ENCODE data around the gene FASN.

Gene FASN

GRCh38 chr17:82114872-82115271 is 16.8 kb upstream of the FASN start:
- no peak overlapping the region for H2AFZ ChIP-seq (ENCODE audit: low read depth, low read length, severe bottlenecking)
- no peaks in the 10 kb centered on the region for H3F3A ChIP-seq (ENCODE audit: insufficient read depth)
- H3K79me2 ChIP-seq (ENCODE audit: insufficient read depth, low read length) = no peaks in the 10 kb centered on the region
- TF ChIP-seq EZH2phosphoT487 (conservative IDR thresholded peaks at IDR 0.05; ENCODE audit: low read length) (no peak), CTCF (IDR thresholded peaks at IDR 0.05; ENCODE audit: insufficient read depth, low read length, poor library complexity, severe bottlenecking) (no peak)
- no peak overlapping the region for H3K27ac ChIP-seq (ENCODE audit: low read depth, low read length)
- H3K27me3 ChIP-seq (ENCODE audit: low read length) = no peaks in the 10 kb centered on the region
- no peaks in the 10 kb centered on the region for H3K36me3 ChIP-seq (ENCODE audit: low read length)
- H4K20me1 ChIP-seq (ENCODE audit: low read depth, low read length) = no peaks in the 10 kb centered on the region
- H3K4me3 ChIP-seq (ENCODE audit: insufficient read depth, low read length, poor library complexity, severe bottlenecking) = no peak overlapping the region
- H3K9me2 ChIP-seq (replicated peaks; ENCODE audit: insufficient read depth, low read length) = no peaks in the 10 kb centered on the region
- H3K9ac ChIP-seq (ENCODE audit: low read length) = no peak overlapping the region
- no peaks in the 10 kb centered on the region for H3K9me3 ChIP-seq (ENCODE audit: insufficient read depth, low read length)
- no peak overlapping the region for H3K4me2 ChIP-seq (ENCODE audit: low read depth, low read length, poor library complexity, severe bottlenecking)

- H3K9ac ChIP-seq (ENCODE audit: low read length) = no peak overlapping the region
- no peak overlapping the region for H3K4me3 ChIP-seq (ENCODE audit: insufficient read depth, low read length, poor library complexity, severe bottlenecking)
- H2AFZ ChIP-seq (ENCODE audit: low read depth, low read length, severe bottlenecking) = no peak overlapping the region
- TF ChIP-seq CTCF (IDR thresholded peaks at IDR 0.05; ENCODE audit: insufficient read depth, low read length, poor library complexity, severe bottlenecking) = no peak
- no peak for TF ChIP-seq EZH2phosphoT487 (conservative IDR thresholded peaks at IDR 0.05; ENCODE audit: low read length)
- no peaks in the 10 kb centered on the region for H3F3A ChIP-seq (ENCODE audit: insufficient read depth)
- H3K27me3 ChIP-seq (ENCODE audit: low read length) = no peaks in the 10 kb centered on the region
- no peaks in the 10 kb centered on the region for H3K9me2 ChIP-seq (replicated peaks; ENCODE audit: insufficient read depth, low read length)
- no peaks in the 10 kb centered on the region for H4K20me1 ChIP-seq (ENCODE audit: low read depth, low read length)
- no peaks in the 10 kb centered on the region for H3K36me3 ChIP-seq (ENCODE audit: low read length)
- H3K27ac ChIP-seq (ENCODE audit: low read depth, low read length) = no peak overlapping the region
- H3K9me3 ChIP-seq (ENCODE audit: insufficient read depth, low read length) = no peaks in the 10 kb centered on the region
- H3K4me2 ChIP-seq (ENCODE audit: low read depth, low read length, poor library complexity, severe bottlenecking) = no peak overlapping the region
- H3K79me2 ChIP-seq (ENCODE audit: insufficient read depth, low read length) = no peaks in the 10 kb centered on the region
These were observed 16.4 kb upstream of the FASN start for GRCh38 chr17:82114447-82114846.

- Histone ChIP-seq H3K27ac (ENCODE audit: low read depth, low read length) (no peak overlapping the region), H3K4me3 (ENCODE audit: insufficient read depth, low read length, poor library complexity, severe bottlenecking) (no peak overlapping the region), H3K36me3 (ENCODE audit: low read length) (no peaks in the 10 kb centered on the region), H3K4me2 (ENCODE audit: low read depth, low read length, poor library complexity, severe bottlenecking) (no peak overlapping the region), H3K9me3 (ENCODE audit: insufficient read depth, low read length) (no peaks in the 10 kb centered on the region), H3K27me3 (ENCODE audit: low read length) (no peaks in the 10 kb centered on the region), H3K9ac (ENCODE audit: low read length) (no peak overlapping the region), H3K9me2 (replicated peaks; ENCODE audit: insufficient read depth, low read length) (no peaks in the 10 kb centered on the region), H3K79me2 (ENCODE audit: insufficient read depth, low read length) (no peaks in the 10 kb centered on the region), H2AFZ (ENCODE audit: low read depth, low read length, severe bottlenecking) (no peak overlapping the region), H3F3A (ENCODE audit: insufficient read depth) (no peaks in the 10 kb centered on the region), H4K20me1 (ENCODE audit: low read depth, low read length) (no peaks in the 10 kb centered on the region)
- TF ChIP-seq EZH2phosphoT487 (conservative IDR thresholded peaks at IDR 0.05; ENCODE audit: low read length) (no peak), CTCF (IDR thresholded peaks at IDR 0.05; ENCODE audit: insufficient read depth, low read length, poor library complexity, severe bottlenecking) (no peak)
These were observed 15.9 kb upstream of the FASN start for GRCh38 chr17:82113941-82114340.

Measured in SU-DHL-6 (cell line).